Measurements from ENCODE around the gene B3GNT5.

Gene B3GNT5

DNA sequence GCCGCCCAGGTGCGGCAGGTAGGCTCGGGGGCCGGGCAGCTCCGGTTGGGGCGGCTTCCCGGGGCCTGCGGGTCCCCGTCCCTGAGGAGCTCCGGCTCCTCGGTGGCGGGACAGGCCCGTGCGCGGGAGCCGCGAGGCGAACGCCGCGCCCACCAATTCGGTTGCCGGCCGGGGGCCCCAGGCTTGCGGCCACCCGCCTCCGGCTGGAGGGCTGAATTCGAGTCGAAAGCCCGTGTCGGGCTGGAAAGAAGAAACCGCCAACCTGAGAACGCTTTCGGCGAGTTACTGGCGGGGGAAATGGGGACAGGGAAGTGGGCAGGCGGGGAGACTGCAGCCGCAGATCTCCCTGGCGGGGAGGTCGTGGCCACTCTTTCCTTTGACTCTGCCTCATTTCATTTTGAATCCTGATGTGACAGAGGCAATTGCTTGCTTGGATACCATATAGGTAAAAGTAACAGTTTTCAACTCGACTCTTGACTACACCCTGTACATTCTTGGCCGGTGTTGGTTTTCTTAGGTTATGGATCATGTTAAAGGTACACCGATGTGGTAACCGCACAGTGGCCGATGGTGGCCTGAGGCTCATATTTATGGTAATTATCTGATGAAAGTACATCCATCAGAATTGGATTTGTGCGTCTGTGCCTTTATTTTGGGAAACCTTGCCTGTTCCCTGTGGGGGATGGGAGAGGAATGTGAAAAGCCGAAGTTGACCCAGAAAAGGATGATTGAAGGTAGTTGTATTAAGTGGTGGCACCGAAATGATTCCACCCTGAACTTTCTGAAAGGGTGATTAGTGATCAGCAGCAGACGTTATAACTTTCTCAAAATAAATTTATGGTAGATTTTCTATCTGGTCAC, 1.7 kb downstream of the B3GNT5 start:
- peak overlapping the region; percentile 75 for H3K4me3 ChIP-seq (ENCODE audit: low read depth, low read length)
- TF ChIP-seq, protein P1, sequence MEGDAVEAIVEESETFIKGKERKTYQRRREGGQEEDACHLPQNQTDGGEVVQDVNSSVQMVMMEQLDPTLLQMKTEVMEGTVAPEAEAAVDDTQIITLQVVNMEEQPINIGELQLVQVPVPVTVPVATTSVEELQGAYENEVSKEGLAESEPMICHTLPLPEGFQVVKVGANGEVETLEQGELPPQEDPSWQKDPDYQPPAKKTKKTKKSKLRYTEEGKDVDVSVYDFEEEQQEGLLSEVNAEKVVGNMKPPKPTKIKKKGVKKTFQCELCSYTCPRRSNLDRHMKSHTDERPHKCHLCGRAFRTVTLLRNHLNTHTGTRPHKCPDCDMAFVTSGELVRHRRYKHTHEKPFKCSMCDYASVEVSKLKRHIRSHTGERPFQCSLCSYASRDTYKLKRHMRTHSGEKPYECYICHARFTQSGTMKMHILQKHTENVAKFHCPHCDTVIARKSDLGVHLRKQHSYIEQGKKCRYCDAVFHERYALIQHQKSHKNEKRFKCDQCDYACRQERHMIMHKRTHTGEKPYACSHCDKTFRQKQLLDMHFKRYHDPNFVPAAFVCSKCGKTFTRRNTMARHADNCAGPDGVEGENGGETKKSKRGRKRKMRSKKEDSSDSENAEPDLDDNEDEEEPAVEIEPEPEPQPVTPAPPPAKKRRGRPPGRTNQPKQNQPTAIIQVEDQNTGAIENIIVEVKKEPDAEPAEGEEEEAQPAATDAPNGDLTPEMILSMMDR (IDR thresholded peaks at IDR 0.05; ENCODE audit: low read depth, low read length, missing control alignments) = no peak
- in situ Hi-C loops (cut with HindIII; ENCODE audit: low sequenced_read_pairs) = no loop called here
- no peak for DNase-seq (ENCODE audit: low read depth)

DNA sequence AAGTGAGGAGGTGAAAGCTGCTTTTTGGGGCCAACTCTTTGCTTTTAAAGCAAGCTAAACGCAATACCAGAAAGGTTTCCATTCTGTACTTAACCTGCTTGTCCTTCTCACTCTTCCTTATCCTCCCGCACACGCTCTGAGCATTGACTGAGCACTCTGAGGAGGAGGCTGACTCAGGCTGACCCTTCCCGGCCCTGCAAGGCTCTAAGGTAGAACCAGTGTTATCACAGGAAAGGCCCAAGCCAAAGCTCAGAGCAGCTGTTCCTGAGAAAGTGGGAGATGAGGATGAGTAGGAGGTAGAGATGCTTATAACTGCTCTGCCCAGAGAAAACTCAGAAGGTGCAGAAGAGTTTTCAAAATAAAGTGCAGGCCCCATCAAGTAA, 2.3 kb downstream of the B3GNT5 start:
- H3K4me3 ChIP-seq (ENCODE audit: low read depth, low read length) = peak overlapping the region; percentile 75
- TF ChIP-seq, protein P1 (IDR thresholded peaks at IDR 0.05; ENCODE audit: low read depth, low read length, missing control alignments) = no peak
- DNase-seq (ENCODE audit: low read depth) = no peak
- in situ Hi-C loops (cut with HindIII; ENCODE audit: low sequenced_read_pairs) = no loop called here

DNA sequence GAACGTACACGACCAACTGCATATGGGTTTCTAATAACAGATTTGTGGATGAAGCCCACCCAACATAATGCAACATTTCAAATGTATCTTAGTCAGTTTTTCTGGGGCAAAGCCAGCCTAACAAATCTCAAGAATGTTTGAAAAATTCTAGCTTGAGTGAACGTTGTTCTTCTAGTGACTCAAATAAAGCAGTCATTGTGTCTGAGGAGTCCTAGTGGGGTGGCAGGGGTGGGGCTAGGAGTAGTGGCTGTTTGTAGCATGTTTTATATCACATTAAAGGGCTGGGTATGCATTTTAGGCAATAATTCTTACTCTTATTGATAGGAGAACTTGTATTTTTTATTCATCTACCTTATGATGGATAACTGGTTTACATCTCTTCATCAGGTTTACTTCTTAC, 6.0 kb downstream of the B3GNT5 start:
- no peak overlapping the region for H3K4me3 ChIP-seq (ENCODE audit: low read depth, low read length)
- no peak for DNase-seq (ENCODE audit: low read depth)
- in situ Hi-C loops (cut with HindIII; ENCODE audit: low sequenced_read_pairs) = no loop called here
- TF ChIP-seq, protein P1 (IDR thresholded peaks at IDR 0.05; ENCODE audit: low read depth, low read length, missing control alignments) = no peak

DNA sequence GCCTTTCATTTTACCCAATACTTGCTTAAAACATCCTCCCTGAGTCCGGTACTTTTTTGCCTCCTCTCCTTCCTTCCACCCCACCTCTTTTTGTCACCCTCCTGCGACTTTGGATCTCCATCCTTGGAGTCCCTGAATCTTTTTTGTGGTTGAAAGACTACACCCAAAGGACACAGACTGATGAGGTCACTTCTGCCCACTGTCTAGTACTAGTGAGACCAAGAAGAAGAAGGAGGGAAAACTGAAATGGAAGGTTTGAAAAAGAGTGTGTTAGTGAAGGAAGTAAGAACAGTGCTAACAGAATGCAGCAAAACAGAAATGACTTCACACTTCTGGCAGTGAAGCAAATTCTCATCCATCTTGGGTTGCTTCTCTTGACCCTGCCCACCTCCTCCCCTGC, 6.6 kb downstream of the B3GNT5 start:
- no peak for DNase-seq (ENCODE audit: low read depth)
- TF ChIP-seq, protein P1 (IDR thresholded peaks at IDR 0.05; ENCODE audit: low read depth, low read length, missing control alignments) = no peak
- H3K4me3 ChIP-seq (ENCODE audit: low read depth, low read length) = no peak overlapping the region
- in situ Hi-C loops (cut with HindIII; ENCODE audit: low sequenced_read_pairs) = no loop called here

DNA sequence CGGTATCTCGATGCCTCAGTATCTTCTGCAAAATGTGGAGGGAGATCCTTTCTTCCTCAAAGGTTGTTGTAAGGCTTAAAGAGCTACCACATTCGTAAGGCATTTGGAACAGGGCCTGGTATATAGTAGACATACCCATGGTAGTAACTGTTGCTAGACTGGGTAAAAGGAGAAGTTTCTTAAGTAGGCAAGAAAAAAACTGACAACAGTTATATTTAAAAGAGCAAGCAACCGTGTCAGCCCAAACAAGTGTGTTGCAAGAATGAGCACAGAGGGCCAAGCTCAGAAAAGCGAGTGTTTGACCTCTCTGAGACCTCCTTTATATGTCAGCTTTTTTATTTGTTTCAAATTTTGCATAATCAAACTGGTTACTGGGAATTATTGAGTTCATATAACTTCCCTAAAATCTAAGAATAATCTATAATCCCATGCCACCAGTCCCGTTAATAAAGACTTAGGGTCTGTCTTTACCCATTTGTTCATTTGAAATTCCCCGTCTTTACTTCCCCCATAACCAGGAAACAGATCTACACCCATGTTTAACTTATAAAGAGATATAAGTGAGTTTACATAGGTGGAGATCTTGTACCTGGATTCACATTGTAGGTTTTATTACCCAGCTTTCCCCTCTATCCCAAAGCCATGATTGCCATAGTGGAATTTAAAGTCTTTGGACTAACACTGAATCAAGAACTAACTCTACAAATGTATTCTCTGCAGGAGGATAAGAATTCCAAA, 7.3 kb downstream of the B3GNT5 start:
- H3K4me3 ChIP-seq (ENCODE audit: low read depth, low read length) = no peak overlapping the region
- no peak for DNase-seq (ENCODE audit: low read depth)
- in situ Hi-C loops (cut with HindIII; ENCODE audit: low sequenced_read_pairs) = no loop called here
- TF ChIP-seq, protein P1 (IDR thresholded peaks at IDR 0.05; ENCODE audit: low read depth, low read length, missing control alignments) = no peak

DNA sequence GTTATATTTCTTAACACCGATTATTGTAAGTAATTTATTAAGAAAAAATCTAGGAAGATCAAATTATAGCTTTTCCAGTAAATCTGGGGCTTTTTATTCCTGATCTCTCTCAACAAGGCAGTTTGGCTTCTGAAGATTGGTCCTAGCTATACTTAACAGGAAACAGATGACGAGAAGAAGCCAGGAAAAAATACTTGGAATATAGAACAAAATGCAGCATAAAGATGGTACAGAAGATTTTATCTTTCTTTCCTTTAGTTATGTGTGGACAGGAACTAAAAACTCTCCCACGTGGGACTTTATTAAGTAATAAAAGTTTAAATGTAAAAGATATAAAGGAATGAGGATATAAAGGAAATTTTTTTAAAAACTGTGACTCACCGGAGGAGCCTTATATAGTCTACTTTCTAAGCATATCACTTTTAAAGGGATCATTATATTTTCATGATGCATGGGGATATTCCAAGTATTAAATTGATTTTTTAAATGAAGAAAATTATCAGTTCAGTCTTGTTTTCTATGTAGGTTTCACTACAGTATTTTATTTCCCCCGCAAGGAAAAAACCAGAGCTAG, 8.2 kb downstream of the B3GNT5 start:
- TF ChIP-seq, protein P1 (IDR thresholded peaks at IDR 0.05; ENCODE audit: low read depth, low read length, missing control alignments) = no peak
- no peak for DNase-seq (ENCODE audit: low read depth)
- H3K4me3 ChIP-seq (ENCODE audit: low read depth, low read length) = no peak overlapping the region
- in situ Hi-C loops (cut with HindIII; ENCODE audit: low sequenced_read_pairs) = no loop called here

Data from astrocyte of the cerebellum (primary cell).